Measurements from ENCODE around the gene TXNDC11. TPM values are rescaled to one million over a fixed set of nuclear protein-coding genes. Genes with fewer than 3 reads are reported as not detected.

Gene TXNDC11
- total RNA-seq, 1 donor from 2014 or later = 29.0 TPM

DNA sequence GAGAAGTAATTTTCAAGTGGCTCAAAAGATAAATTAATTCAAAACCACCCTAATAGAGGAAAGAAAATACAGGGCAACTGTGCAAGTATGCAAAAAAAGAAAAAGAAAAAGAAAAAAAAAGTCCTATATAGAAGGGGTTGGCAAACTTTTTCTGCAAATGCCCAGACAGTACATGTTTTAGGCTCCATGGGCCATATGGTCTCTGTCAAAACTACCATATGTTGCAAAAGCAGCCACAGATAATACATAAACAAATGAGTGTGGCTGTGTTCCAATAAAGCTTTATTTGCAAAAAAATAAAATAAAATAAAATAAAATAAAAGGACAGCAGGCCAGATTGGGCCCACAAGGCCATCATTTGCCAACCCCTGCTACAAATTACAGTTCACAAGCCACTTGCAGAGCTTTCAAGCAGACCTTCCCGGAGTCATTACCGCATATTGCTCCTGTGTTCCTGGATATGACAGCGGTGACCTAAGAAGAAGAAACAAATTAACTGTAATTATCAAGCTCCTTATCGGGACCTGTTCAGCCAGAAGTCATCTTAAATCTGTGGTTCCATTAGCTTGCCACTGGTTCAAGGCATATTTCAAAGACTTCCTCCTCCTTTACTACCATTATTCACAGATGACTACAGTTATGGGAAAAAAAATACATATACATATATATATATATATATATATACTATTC is 38.5 kb upstream of the TXNDC11 start:
- H3K4me1 ChIP-seq (ENCODE audit: insufficient read depth, low read length) = peaks cover 26% of the 10 kb centered on the region
- no peaks in the 10 kb centered on the region for H3K9me3 ChIP-seq (ENCODE audit: insufficient read depth, low read depth, low read length)
- H3K36me3 Mint-ChIP-seq (ENCODE audit: low read depth, unreplicated experiment) = no peaks in the 10 kb centered on the region
- no peaks in the 10 kb centered on the region for H3K9me3 Mint-ChIP-seq (ENCODE audit: unreplicated experiment)
- H3K36me3 ChIP-seq (ENCODE audit: insufficient read depth, low read length) = peaks cover 27% of the 10 kb centered on the region
- peak overlapping the region; percentile 55 for H3K27ac Mint-ChIP-seq (ENCODE audit: unreplicated experiment)
- no peak overlapping the region for H2AFZ ChIP-seq (ENCODE audit: low read depth, low read length)
- no peaks in the 10 kb centered on the region for H3K27me3 ChIP-seq (ENCODE audit: insufficient read depth, low read length)
- H3K4me3 Mint-ChIP-seq (ENCODE audit: unreplicated experiment) = no peak overlapping the region
- no peak for TF ChIP-seq EZH2 (IDR thresholded peaks at IDR 0.05; ENCODE audit: insufficient read depth, low read length)
- TF ChIP-seq CTCF (IDR thresholded peaks at IDR 0.05; ENCODE audit: insufficient read depth, low read depth, low read length) = no peak
- H3K9ac ChIP-seq (ENCODE audit: low read length) = no peak overlapping the region
- H3K4me2 ChIP-seq (ENCODE audit: low read length) = no peak overlapping the region
- H4K20me1 ChIP-seq (ENCODE audit: insufficient read depth, low read length) = peaks cover 10% of the 10 kb centered on the region
- H3K4me3 ChIP-seq (ENCODE audit: insufficient read depth, low read depth, low read length) = no peak overlapping the region
- no peak for DNase-seq (ENCODE audit: low read depth)
- no peaks in the 10 kb centered on the region for H3K27me3 Mint-ChIP-seq (ENCODE audit: low read depth, unreplicated experiment)
- H3K27ac ChIP-seq (ENCODE audit: low read depth, low read length) = peak overlapping the region; percentile 29
- H3K4me1 Mint-ChIP-seq (ENCODE audit: low read depth, unreplicated experiment) = peaks cover 30% of the 10 kb centered on the region
- FAIRE-seq = no peak
- peaks cover 61% of the 10 kb centered on the region for H3K79me2 ChIP-seq (ENCODE audit: insufficient read depth, low read length)

GRCh38 chr16:11779074-11779473 is 36.4 kb upstream of the TXNDC11 start:
- H3K27me3 Mint-ChIP-seq (ENCODE audit: low read depth, unreplicated experiment) = no peaks in the 10 kb centered on the region
- peaks cover 43% of the 10 kb centered on the region for H3K36me3 ChIP-seq (ENCODE audit: insufficient read depth, low read length)
- no peak overlapping the region for H3K4me3 ChIP-seq (ENCODE audit: insufficient read depth, low read depth, low read length)
- no peak for FAIRE-seq
- DNase-seq (ENCODE audit: low read depth) = no peak
- no peak overlapping the region for H3K4me2 ChIP-seq (ENCODE audit: low read length)
- H3K4me1 ChIP-seq (ENCODE audit: insufficient read depth, low read length) = peaks cover 25% of the 10 kb centered on the region
- H2AFZ ChIP-seq (ENCODE audit: low read depth, low read length) = no peak overlapping the region
- TF ChIP-seq CTCF (IDR thresholded peaks at IDR 0.05; ENCODE audit: insufficient read depth, low read depth, low read length) = no peak
- no peak for TF ChIP-seq EZH2 (IDR thresholded peaks at IDR 0.05; ENCODE audit: insufficient read depth, low read length)
- H3K4me3 Mint-ChIP-seq (ENCODE audit: unreplicated experiment) = no peak overlapping the region
- peaks cover 30% of the 10 kb centered on the region for H3K4me1 Mint-ChIP-seq (ENCODE audit: low read depth, unreplicated experiment)
- no peaks in the 10 kb centered on the region for H3K9me3 ChIP-seq (ENCODE audit: insufficient read depth, low read depth, low read length)
- H3K36me3 Mint-ChIP-seq (ENCODE audit: low read depth, unreplicated experiment) = no peaks in the 10 kb centered on the region
- H3K9ac ChIP-seq (ENCODE audit: low read length) = no peak overlapping the region
- no peak overlapping the region for H3K27ac Mint-ChIP-seq (ENCODE audit: unreplicated experiment)
- no peaks in the 10 kb centered on the region for H3K9me3 Mint-ChIP-seq (ENCODE audit: unreplicated experiment)
- peaks cover 47% of the 10 kb centered on the region for H3K79me2 ChIP-seq (ENCODE audit: insufficient read depth, low read length)
- peaks cover 8% of the 10 kb centered on the region for H4K20me1 ChIP-seq (ENCODE audit: insufficient read depth, low read length)
- H3K27me3 ChIP-seq (ENCODE audit: insufficient read depth, low read length) = no peaks in the 10 kb centered on the region
- H3K27ac ChIP-seq (ENCODE audit: low read depth, low read length) = no peak overlapping the region

DNA sequence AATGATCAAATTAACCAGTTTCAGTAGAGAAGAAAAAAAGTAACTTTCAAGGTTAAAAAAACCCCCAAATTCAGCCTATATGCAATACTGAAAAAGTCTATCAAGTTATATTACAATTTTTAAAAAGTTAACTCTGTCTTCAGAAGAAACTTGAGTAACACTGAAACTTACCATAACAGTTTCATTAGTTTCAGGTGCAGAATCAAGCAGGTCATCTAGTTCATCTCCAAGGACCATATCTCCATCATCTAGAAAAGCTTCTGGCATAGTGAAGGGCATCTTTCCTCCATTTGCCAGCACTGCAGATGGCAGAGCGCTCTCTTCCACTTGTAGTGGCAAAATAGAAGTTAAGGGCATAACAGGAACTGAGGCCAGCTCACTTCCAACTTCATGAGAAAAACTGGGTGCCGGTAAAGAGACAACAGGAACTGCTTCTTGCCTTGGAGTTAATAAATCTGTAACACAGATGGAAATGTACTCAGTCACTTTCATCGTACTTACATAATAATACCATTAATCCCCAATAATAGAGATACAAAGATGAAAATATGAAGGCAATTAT is 31.5 kb upstream of the TXNDC11 start:
- no peaks in the 10 kb centered on the region for H3K9me3 Mint-ChIP-seq (ENCODE audit: unreplicated experiment)
- FAIRE-seq = no peak
- H3K36me3 Mint-ChIP-seq (ENCODE audit: low read depth, unreplicated experiment) = peaks cover 20% of the 10 kb centered on the region

More for the DNA sequence above, 31.5 kb upstream of the TXNDC11 start:
- TF ChIP-seq EZH2 (IDR thresholded peaks at IDR 0.05; ENCODE audit: insufficient read depth, low read length) (no peak), CTCF (IDR thresholded peaks at IDR 0.05; ENCODE audit: insufficient read depth, low read depth, low read length) (no peak)
- Histone ChIP-seq H3K9ac (ENCODE audit: low read length) (no peak overlapping the region), H3K4me2 (ENCODE audit: low read length) (no peak overlapping the region), H3K9me3 (ENCODE audit: insufficient read depth, low read depth, low read length) (no peaks in the 10 kb centered on the region), H3K4me1 (ENCODE audit: insufficient read depth, low read length) (no peaks in the 10 kb centered on the region), H3K4me3 (ENCODE audit: insufficient read depth, low read depth, low read length) (no peak overlapping the region), H2AFZ (ENCODE audit: low read depth, low read length) (no peak overlapping the region), H3K79me2 (ENCODE audit: insufficient read depth, low read length) (peaks cover 23% of the 10 kb centered on the region), H3K36me3 (ENCODE audit: insufficient read depth, low read length) (peaks cover 61% of the 10 kb centered on the region), H4K20me1 (ENCODE audit: insufficient read depth, low read length) (peaks cover 18% of the 10 kb centered on the region), H3K27me3 (ENCODE audit: insufficient read depth, low read length) (no peaks in the 10 kb centered on the region), H3K27ac (ENCODE audit: low read depth, low read length) (no peak overlapping the region)
- Mint-ChIP-seq H3K27ac (ENCODE audit: unreplicated experiment) (no peak overlapping the region), H3K27me3 (ENCODE audit: low read depth, unreplicated experiment) (no peaks in the 10 kb centered on the region), H3K4me1 (ENCODE audit: low read depth, unreplicated experiment) (no peaks in the 10 kb centered on the region), H3K4me3 (ENCODE audit: unreplicated experiment) (no peak overlapping the region)
- no peak for DNase-seq (ENCODE audit: low read depth)
